Upper lobe of right lung (tissue), 1 donor: Measurements from ENCODE around the gene CACTIN. TPM values are rescaled to one million over a fixed set of nuclear protein-coding genes. Genes with fewer than 3 reads are reported as not detected.

Source experiments
- ATAC-seq: fragments of 200-7000 bp; cut with Tn5 transposase; one replicate; pipeline ENCODE4 v1.9.1; 2020; ENCODE audit warnings: mild to moderate bottlenecking, moderate library complexity
- DNase-seq: peaks from one replicate; pipeline ENCODE4 v3.0.0-alpha.2; 2020
- H3K27ac ChIP-seq: fragments of 200-600 bp; one replicate; pipeline ENCODE4 v1.8.0; 2022
- H3K27me3 ChIP-seq: fragments of 200-600 bp; one replicate; pipeline ENCODE4 v1.8.0; 2022; ENCODE audit warnings: mild to moderate bottlenecking
- H3K36me3 ChIP-seq: fragments of 200-600 bp; one replicate; pipeline ENCODE4 v1.8.0; 2022
- H3K4me1 ChIP-seq: fragments of 200-600 bp; one replicate; pipeline ENCODE4 v1.8.0; 2022
- H3K4me3 ChIP-seq: fragments of 200-600 bp; one replicate; pipeline ENCODE4 v1.8.0; 2022; ENCODE audit warnings: mild to moderate bottlenecking
- H3K9me3 ChIP-seq: fragments of 200-600 bp; one replicate; pipeline ENCODE4 v1.8.0; 2022
- intact Hi-C: fragments of 100-400 bp; cut with DNase I; formaldehyde crosslinking; loops from one replicate; pipeline ENCODE4 v1.11.0; 2022
- total RNA-seq: library from RNA; stranded (reverse); fragmentation: NEBNext Ultra II Directional; extraction: Animal tissue kit (Norgen Biotek cat#: 25700); gene quantifications from one replicate; pipeline ENCODE4 v1.2.1, GENCODE V29; 2021
- TF ChIP-seq, protein P1 (sequence below): fragments of 200-600 bp; IDR thresholded peaks from one replicate; pipeline ENCODE4 v1.8.0; 2022; ENCODE audit warnings: antibody characterized with exemption
- donor health status: DM: no; HTN: yes; CAD: no; lungs with severe emphysema.

CACTIN gene
- total RNA-seq, 1 donor from 2014 or later = 24.3 TPM

DNA sequence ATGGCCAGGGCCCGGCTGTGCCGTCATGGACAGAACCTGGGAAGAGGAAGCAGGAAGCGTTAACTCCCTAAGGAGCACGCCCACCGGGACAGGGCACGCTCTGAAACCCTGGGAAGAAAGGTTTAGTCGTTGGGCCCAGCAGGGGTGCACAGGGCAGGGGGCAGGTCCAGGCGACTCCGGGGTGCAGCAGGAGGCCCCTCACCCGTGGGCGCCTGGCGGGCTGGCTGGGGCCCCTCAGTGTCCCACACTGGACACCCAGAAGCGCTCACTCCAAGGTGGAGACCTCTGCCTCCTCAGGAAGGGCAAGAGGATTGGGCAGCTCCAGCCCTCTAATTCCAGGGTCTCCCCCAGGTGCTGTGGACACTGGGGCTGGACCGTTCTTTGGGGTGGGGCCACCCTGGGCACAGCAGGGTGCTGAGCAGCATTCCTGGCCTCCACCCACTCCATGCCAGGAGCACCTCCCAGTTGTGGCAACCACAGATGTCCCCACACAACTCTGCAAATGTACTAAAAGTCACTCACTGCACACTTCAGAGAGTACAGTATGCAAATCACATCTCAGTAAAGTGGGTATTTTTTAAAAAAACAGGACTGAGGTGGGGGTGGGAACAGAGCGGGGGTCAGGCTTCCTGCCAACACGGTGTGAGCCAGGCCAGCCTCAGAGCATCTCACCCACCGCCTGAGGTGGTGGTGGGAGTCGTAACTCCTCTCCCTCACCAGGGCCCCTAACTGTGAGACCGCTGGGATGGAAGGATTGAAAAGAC, 38.5 kb upstream of the CACTIN start:
- peaks cover 6% of the 10 kb centered on the region for H3K4me1 ChIP-seq
- no peaks in the 10 kb centered on the region for H3K9me3 ChIP-seq
- DNase-seq = no peak
- no peak for ATAC-seq
- H3K4me3 ChIP-seq = no peak overlapping the region
- TF ChIP-seq, protein P1, sequence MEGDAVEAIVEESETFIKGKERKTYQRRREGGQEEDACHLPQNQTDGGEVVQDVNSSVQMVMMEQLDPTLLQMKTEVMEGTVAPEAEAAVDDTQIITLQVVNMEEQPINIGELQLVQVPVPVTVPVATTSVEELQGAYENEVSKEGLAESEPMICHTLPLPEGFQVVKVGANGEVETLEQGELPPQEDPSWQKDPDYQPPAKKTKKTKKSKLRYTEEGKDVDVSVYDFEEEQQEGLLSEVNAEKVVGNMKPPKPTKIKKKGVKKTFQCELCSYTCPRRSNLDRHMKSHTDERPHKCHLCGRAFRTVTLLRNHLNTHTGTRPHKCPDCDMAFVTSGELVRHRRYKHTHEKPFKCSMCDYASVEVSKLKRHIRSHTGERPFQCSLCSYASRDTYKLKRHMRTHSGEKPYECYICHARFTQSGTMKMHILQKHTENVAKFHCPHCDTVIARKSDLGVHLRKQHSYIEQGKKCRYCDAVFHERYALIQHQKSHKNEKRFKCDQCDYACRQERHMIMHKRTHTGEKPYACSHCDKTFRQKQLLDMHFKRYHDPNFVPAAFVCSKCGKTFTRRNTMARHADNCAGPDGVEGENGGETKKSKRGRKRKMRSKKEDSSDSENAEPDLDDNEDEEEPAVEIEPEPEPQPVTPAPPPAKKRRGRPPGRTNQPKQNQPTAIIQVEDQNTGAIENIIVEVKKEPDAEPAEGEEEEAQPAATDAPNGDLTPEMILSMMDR = no peak
- intact Hi-C loops = loop anchor here (5.0 kb wide), 1 partner anchor 42 kb away; the partner anchor contains the start of gene TJP3
- H3K27me3 ChIP-seq = no peaks in the 10 kb centered on the region
- H3K36me3 ChIP-seq = peaks cover 22% of the 10 kb centered on the region
- no peak overlapping the region for H3K27ac ChIP-seq

DNA sequence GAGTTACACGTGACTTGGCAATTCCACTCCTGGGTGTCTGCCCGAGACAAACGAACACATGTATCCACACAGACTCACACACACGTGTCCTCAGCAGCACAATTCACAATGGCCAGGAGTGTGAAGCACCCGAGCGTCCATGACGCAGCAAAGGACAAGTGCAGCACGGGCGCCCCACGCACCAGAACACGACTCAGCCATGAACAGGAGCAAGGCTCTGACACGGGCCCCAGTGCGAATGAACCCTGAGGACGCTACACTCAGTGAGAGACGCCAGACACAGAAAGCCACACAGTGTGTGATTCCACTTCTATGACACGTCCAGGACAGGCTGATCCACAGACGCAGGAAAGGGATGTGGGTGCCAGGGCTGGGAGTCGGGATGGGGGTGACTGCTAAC, 37.2 kb upstream of the CACTIN start:
- H3K36me3 ChIP-seq = peaks cover 25% of the 10 kb centered on the region
- H3K9me3 ChIP-seq = no peaks in the 10 kb centered on the region
- DNase-seq (no peak), ATAC-seq (no peak)
- H3K27ac ChIP-seq = no peak overlapping the region
- no peaks in the 10 kb centered on the region for H3K27me3 ChIP-seq
- intact Hi-C loops = no loop called here
- TF ChIP-seq, protein P1 = no peak
- no peaks in the 10 kb centered on the region for H3K4me1 ChIP-seq
- H3K4me3 ChIP-seq = no peak overlapping the region

DNA sequence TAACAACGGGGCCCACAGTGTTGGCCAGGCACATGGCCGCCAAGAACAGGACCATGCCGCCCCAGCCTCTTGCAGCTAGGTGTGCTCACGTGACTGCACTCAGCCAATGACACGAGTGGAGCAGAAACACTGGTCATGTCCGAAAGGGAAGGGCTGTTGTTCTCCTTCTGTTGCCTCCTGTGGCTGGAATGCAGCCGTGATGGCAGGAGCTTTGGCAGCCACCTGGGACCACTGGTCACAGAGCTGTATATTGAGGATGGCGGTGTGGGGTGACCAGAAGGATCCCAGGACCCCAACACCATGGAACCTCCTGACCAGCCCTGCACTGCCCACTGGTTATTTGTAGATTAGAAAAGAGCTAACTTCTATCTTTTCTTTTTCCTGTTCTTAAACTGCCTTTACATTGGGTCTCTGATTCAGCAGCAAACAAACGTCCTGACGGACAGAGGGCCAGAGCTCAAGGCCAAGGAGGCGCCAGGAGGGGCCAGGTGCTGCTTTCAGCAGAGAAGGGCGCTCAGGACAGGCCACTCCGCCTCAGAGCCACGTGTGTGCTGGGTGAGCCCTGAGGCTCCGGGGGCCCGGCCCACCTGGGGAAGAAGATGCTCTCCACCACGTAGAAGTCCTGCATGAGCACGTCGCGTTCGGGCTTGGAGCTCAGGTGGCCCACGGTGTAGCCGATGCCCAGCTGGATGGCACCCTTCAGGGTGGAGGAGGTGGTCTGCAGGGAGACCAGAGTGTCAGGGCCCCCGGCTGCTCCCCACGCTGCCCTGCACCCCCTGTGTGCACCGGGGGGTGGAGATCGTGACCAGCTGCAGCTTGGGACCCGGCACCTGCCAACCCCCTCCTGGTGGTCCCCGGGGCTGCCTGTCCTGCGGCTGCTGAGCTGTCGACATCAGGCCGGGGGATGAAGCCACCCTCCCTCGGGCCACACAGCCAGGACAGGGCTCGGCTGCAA, 35.0 kb upstream of the CACTIN start:
- Histone ChIP-seq H3K9me3 (no peaks in the 10 kb centered on the region), H3K36me3 (peaks cover 41% of the 10 kb centered on the region), H3K27me3 (no peaks in the 10 kb centered on the region), H3K27ac (no peak overlapping the region), H3K4me3 (no peak overlapping the region), H3K4me1 (no peaks in the 10 kb centered on the region)
- ATAC-seq = no peak
- no peak for DNase-seq
- intact Hi-C loops = no loop called here
- TF ChIP-seq, protein P1 = no peak

DNA sequence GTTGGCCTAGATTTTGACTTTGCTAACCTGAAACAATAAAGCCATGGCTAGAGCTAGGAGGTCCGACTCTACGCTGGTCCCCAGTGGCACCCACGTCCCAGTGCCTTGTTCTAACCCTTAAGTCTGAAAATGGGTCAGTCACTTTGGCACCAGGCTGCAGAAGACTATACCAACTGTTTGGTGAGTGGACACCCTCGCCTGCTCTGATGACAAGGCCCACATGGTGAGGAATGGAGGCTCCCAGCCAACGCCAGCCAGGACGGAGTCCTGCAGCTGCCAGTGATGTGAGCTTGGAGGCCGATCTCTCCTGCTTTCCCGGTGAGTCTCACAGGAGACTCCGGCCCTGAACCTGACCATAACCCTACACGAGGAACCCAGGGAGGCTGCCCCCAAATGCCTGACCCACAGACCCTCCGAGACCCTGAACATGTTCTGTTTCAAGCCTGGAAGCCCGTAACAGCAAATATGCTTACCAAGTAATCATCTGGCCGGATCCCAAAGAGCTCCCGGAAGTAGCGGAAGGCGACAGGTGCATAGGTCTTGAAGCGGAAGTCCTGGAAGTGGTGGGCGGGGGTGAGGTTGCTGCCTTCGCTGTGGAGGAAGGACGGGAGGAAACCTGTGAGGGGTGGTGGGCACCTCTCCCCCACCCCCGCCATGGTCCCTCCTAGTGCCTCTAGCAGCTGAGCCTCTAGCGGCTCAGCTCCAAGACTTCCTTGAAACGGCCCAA, 34.1 kb upstream of the CACTIN start:
- no peak overlapping the region for H3K27ac ChIP-seq
- ATAC-seq (no peak), DNase-seq (no peak)
- H3K4me1 ChIP-seq = no peaks in the 10 kb centered on the region
- peaks cover 50% of the 10 kb centered on the region for H3K36me3 ChIP-seq
- intact Hi-C loops = no loop called here
- no peak overlapping the region for H3K4me3 ChIP-seq
- H3K27me3 ChIP-seq = no peaks in the 10 kb centered on the region
- H3K9me3 ChIP-seq = no peaks in the 10 kb centered on the region
- TF ChIP-seq, protein P1 = no peak

DNA sequence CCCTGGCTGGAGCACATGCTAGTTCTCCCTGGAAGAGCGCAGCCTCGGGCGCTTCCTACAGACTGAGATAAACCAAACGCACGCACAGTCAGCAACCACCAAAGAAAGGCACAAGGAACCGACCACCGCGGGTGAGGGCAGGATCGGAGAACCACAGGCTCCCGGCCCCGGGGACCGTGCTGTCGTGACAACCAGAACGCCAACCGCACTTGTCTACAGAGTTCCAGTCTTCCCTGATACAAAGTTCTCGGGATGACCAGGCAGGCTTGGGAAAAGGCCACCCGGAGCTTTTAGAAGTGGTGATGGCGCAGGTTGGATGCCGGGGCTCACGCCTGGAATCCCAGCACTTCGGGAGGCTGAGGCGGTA, 33.1 kb upstream of the CACTIN start:
- Histone ChIP-seq H3K27me3 (no peaks in the 10 kb centered on the region), H3K36me3 (peaks cover 45% of the 10 kb centered on the region), H3K27ac (no peak overlapping the region), H3K9me3 (no peaks in the 10 kb centered on the region), H3K4me1 (no peaks in the 10 kb centered on the region), H3K4me3 (no peak overlapping the region)
- intact Hi-C loops = no loop called here
- DNase-seq (no peak), ATAC-seq (no peak)
- TF ChIP-seq, protein P1 = no peak
